HG03432 (cell line): ENCODE data around the gene POU2F3.

Experiments used
- ATAC-seq: cut with Tn5 transposase; IDR thresholded peaks from one replicate; pipeline ENCODE4 v1.9.1; 2021; ENCODE audit warnings: mild to moderate bottlenecking, moderate library complexity; ENCODE audit not compliant: unreplicated experiment

The POU2F3 gene

DNA sequence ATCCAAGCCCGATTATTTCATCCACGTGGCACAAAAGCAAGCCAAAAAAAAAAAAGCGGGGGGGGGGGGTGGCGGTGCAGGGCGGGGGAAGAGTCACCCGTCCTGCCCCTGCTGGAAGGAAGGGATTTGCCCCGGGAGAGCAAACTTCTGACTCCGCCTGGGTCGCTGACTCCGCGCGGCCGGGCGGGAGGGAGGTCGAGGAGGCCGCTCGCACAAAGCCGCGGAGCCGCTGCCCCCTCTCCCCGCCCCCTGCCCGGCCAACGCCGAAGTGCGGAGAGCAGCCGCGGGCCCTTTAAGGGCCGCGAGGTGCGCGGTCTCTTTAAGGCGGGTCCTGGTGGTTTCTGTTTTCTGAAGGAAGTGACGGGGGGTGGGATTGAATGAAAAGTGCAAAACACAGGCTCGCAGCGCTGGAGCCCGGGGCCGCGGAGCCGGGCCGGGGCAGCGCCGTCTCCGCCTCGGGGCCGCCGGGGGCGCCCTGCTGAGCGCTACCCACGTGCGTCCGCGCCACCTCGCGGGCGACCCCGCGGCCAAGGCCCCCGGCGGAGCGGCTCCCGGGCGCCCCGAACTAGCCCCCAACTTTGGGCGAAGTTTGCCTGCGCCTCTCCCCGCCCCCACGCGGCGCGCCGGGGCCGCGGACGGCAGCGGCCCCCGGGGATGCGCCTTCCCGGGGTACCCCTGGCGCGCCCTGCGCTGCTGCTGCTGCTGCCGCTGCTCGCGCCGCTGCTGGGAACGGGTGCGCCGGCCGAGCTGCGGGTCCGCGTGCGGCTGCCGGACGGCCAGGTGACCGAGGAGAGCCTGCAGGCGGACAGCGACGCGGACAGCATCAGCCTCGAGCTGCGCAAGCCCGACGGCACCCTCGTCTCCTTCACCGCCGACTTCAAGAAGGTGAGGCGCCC lies 29.1 kb upstream of the POU2F3 start, which contains the start of gene OAF:
Gene OAF (plus strand): TSS at position 407 of the 896 bp plus-strand sequence. CDS start 248 bp downstream, at position 655.
- ATAC-seq = peak; percentile 84

DNA sequence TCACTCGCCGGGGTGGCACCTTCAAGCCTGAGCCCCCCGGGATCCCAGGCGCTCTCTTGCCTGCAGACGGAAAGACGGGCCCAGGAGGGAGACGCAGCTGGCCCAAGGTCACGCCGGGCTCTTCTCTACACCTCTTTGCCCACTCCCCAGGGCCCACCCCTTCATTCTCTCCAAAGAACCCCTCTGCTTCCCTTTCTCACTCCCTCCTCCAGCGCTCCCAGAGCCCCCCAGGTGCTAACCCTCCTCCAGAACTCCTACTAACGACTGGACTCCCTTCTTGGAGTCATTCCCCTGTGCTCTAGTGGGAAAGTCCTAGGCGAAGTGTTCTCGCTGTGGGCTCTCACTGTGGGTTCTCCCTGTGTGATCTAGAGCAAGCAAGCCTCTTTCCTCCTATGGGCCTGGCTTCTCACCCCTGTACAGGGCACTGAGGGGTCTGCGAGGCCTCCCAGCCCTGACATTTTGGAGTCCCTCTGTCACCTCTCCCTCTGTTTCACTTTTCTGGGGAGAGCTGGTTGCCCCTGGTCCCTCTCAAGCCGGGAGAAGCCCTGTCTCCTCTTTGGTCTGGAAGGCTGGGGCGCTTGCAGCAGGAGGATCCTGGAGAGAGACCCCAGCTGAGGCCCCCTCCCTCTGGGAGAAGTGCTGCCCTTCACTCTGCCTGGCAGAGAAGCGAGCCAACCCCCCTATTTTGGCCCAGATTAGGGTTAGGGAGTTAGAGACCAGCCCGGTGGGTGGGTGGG lies 28.2 kb upstream of the POU2F3 start:
- ATAC-seq = no peak

GRCh38 chr11:120212259-120212878 lies 27.6 kb upstream of the POU2F3 start:
- ATAC-seq = no peak

GRCh38 chr11:120212926-120213325 lies 27.0 kb upstream of the POU2F3 start:
- ATAC-seq = no peak

DNA sequence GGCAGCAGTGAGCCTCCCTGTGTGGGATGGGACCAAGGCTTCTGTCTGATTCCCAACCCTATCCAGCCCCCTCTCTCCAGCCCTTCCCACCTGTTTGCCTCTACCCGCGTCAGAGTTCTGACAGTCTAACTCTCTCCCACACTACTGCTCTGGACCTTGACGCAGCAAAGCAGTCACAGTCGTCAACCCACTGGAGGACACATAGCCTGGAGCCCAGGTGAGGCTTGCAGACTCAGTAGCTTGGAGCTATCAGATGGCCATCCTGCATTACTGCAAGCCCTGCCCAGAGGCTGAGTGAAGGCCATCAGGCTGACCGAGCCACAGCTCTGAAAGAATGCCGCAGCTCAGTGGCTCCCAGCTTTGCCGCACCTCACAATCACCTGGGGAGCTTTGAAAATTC lies 25.4 kb upstream of the POU2F3 start:
- no peak for ATAC-seq

DNA sequence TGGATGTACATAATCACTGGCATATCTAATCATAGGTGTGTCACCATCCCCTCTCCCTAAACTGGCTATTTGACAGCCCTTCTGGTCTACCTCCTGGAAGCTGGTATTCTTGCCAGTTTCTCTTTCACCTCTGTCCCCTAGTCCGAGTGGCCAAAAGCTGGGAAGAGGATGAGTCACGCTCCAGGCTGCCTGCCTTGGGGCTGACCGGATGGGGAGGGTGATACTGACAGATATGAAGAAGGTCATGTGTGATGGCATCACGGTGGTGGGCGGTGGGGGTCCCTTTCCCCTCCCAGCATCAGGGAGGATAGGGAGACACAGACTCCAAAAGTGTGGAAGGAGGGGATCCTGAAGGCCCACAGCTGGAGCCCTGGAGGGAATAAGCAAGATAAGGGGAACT lies 24.3 kb upstream of the POU2F3 start:
- ATAC-seq = no peak

GRCh38 chr11:120216426-120217102 lies 23.4 kb upstream of the POU2F3 start:
- ATAC-seq = no peak

GRCh38 chr11:120217526-120217925 lies 22.4 kb upstream of the POU2F3 start:
- ATAC-seq = no peak

GRCh38 chr11:120217941-120218694 lies 21.8 kb upstream of the POU2F3 start:
- no peak for ATAC-seq

GRCh38 chr11:120218695-120219033 lies 21.3 kb upstream of the POU2F3 start:
- ATAC-seq = no peak

DNA sequence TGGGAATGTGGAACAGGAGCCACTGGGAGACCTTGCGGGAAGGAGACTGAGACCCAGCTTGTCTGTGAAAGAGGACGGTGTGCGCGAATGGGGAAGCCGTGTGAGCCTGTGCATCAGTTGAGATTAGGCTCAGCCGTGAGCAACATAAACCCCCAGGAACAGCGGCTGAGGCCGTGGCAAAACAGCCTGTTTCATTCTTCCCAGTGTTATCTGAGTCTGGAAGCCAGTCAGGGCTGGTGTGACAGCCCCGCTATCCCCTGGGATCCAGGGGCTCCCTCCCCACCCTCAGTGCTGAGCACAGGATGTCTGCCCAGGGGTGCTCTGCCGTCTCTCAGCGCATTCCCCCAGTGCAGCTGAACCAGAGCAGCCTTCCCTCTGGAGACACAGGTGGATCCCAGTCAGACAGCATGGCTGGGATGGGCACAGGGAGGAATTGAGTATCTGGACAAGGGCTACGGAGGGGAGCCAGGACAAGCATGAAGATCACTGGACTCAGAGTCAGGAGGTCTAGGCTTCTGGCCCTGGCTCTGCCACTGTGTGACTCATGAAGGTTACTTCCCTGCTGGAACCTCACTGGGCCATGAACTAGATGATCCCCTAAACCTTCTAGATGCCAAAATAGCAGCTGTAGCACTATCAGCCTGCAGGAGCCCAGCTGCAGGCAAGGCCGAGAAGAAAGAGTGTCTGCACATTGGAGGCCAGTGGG lies 20.6 kb upstream of the POU2F3 start:
- ATAC-seq = no peak

- no peak for ATAC-seq
These were observed 19.8 kb upstream of the POU2F3 start for GRCh38 chr11:120219938-120220746.

DNA sequence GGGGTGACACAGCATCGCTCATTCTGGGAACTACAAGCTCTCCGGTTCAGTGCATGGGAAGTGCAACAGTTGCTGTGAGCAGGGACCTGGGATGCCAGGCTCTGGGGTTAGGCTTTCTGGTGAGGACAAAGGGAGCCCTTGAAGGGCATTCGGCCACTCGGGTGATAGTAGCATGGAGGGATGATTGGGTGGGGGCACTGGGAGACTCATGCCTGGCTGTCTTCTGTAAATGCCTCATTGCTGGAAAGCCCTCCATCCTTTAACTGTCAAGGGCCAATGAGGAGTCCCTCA lies 19.2 kb upstream of the POU2F3 start:
- ATAC-seq = no peak

GRCh38 chr11:120221115-120221752 lies 18.7 kb upstream of the POU2F3 start:
- no peak for ATAC-seq

DNA sequence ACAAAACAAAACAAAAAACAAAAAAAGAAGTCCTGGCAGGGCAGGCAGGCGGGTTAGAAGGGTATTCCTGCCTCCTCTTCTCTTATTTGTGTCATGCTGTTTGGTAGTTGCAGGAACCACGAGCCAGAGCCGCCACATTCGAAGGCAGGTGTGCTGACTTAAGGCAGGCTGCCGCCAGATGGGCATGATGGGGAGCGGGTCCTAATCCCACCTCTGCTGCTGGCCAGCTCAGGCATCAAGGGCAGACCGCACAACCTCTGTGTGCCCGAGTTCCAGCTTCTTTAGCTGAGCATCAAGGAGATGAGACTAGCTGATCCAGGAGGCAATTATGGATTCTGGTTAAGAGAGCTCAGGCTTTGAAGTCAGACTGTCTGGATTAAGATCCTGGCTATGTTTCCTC lies 17.0 kb upstream of the POU2F3 start:
- ATAC-seq = no peak

DNA sequence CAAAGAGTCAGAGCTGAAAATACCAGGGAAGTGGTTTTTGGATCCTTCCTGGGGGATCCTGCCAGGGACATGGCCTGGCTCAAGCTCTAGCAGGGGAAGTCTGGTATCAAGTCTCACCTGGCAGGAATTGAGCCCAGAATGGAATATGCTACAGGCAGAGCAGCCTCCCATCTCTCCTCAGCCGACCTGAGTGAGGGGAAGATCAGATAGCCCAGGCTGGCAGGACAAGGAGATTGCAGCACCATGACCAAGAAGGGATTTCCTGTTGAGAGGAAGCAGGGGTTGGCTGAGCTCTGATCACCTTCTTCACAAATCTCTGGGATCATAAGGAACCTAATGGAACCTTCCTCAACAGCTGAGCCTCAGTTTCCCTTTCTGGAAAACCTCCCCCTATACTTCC lies 16.1 kb upstream of the POU2F3 start:
- ATAC-seq = no peak

- no peak for ATAC-seq
These were observed 15.6 kb upstream of the POU2F3 start for GRCh38 chr11:120224361-120224760.

GRCh38 chr11:120224972-120225909 lies 14.7 kb upstream of the POU2F3 start:
- no peak for ATAC-seq
